Measurements from ENCODE around the gene TMEM63A.
"Not testable (repeated sequence)": the region's sequence is repeated elsewhere in the genome, so short reads cannot be mapped to it uniquely, and the experiment has no call there.

Gene TMEM63A

GRCh38 chr1:225908013-225908640, 25.9 kb upstream of the TMEM63A start:
- DNase-seq, result no peak

GRCh38 chr1:225907341-225907740, 25.2 kb upstream of the TMEM63A start:
- DNase-seq, result no peak

GRCh38 chr1:225906467-225906866, 24.3 kb upstream of the TMEM63A start:
- DNase-seq, result no peak

GRCh38 chr1:225903623-225904022, 21.4 kb upstream of the TMEM63A start:
- no peak for DNase-seq

GRCh38 chr1:225899044-225899925, 17.1 kb upstream of the TMEM63A start:
- peak; percentile 26 for DNase-seq

- DNase-seq, result peak; percentile 18
These were observed 15.7 kb upstream of the TMEM63A start for GRCh38 chr1:225897595-225898514.

- DNase-seq, result no peak
These were observed 14.9 kb upstream of the TMEM63A start for GRCh38 chr1:225896937-225897549.

- DNase-seq, result no peak
These were observed 14.3 kb upstream of the TMEM63A start for GRCh38 chr1:225896494-225896893.

- no peak for DNase-seq
These were observed 10.1 kb upstream of the TMEM63A start for GRCh38 chr1:225892307-225892706.

GRCh38 chr1:225891229-225891972, 9.2 kb upstream of the TMEM63A start:
- no peak for DNase-seq

GRCh38 chr1:225890346-225891228, 8.4 kb upstream of the TMEM63A start:
- no peak for DNase-seq

- no peak for DNase-seq
These were observed 7.6 kb upstream of the TMEM63A start for GRCh38 chr1:225889743-225890142.

- DNase-seq, result no peak
These were observed 6.9 kb upstream of the TMEM63A start, which contains the start of gene LEFTY1 for GRCh38 chr1:225888898-225889601. LEFTY1 (minus strand) TSS chr1:225889146; CDS start chr1:225889066, 80 bp downstream.

- DNase-seq, result no peak
These were observed 6.2 kb upstream of the TMEM63A start for GRCh38 chr1:225888289-225888897.

- not testable (repeated sequence) for DNase-seq
These were observed 5.5 kb upstream of the TMEM63A start for GRCh38 chr1:225887554-225888288.

- no peak for DNase-seq
These were observed 4.8 kb upstream of the TMEM63A start for GRCh38 chr1:225887030-225887314.

- no peak for DNase-seq
These were observed 4.2 kb upstream of the TMEM63A start for GRCh38 chr1:225886159-225887029.

GRCh38 chr1:225885336-225885735, 3.2 kb upstream of the TMEM63A start:
- DNase-seq, result no peak

Measured in DMS79 treated with DMSO at 0.1 percent for 48 hours (cell line).